Osteoblast (primary cell): ENCODE data around the gene CD44. TPM values are rescaled to one million over a fixed set of nuclear protein-coding genes. Genes with fewer than 3 reads are reported as not detected.
A peak's percentile ranks its signal among the peaks of the same experiment; 100 is the strongest.

Source experiments
- DNase-seq: peaks from one replicate; pipeline ENCODE4 v3.0.0; 2011; ENCODE audit warnings: low spot score, mixed read lengths; ENCODE audit not compliant: insufficient read length; ENCODE audit errors: missing footprints
- H2AFZ ChIP-seq: 2 replicates; pipeline ENCODE4 v1.6.0; 2011; ENCODE audit warnings: mild to moderate bottlenecking, low read length
- H3K27ac ChIP-seq: 2 replicates; pipeline ENCODE4 v1.5.1; 2011; ENCODE audit warnings: mild to moderate bottlenecking, low read depth, low read length, moderate library complexity
- H3K27me3 ChIP-seq: 2 replicates; pipeline ENCODE4 v1.6.0; 2012; ENCODE audit warnings: mild to moderate bottlenecking, control low read depth, inconsistent platforms, low read length, moderate library complexity; ENCODE audit not compliant: insufficient read depth
- H3K36me3 ChIP-seq: 2 replicates; pipeline ENCODE4 v1.5.1; 2011; ENCODE audit warnings: mild to moderate bottlenecking, low read length, control low read depth, moderate library complexity; ENCODE audit not compliant: insufficient read depth
- H3K4me1 ChIP-seq: 2 replicates; pipeline ENCODE4 v1.5.1; 2011; ENCODE audit warnings: mild to moderate bottlenecking, low read length, control low read depth, moderate library complexity; ENCODE audit not compliant: insufficient read depth
- H3K4me2 ChIP-seq: 2 replicates; pipeline ENCODE4 v1.6.0; 2011; ENCODE audit warnings: mild to moderate bottlenecking, low read length; ENCODE audit not compliant: insufficient read depth
- H3K4me3 ChIP-seq: fragments of 200-600 bp; sonication (generic); 3 replicates; pipeline ENCODE4 v1.5.1; 2012; ENCODE audit warnings: mild to moderate bottlenecking, low read length, inconsistent platforms; ENCODE audit not compliant: insufficient read depth
- H3K79me2 ChIP-seq: 2 replicates; pipeline ENCODE4 v1.6.0; 2012; ENCODE audit warnings: mild to moderate bottlenecking, low read length, control low read depth, inconsistent platforms; ENCODE audit not compliant: insufficient read depth
- H3K9me3 ChIP-seq: 2 replicates; pipeline ENCODE4 v1.5.1; 2011; ENCODE audit warnings: low read depth, low read length, control low read depth
- H4K20me1 ChIP-seq: 2 replicates; pipeline ENCODE4 v1.6.0; 2012; ENCODE audit warnings: mild to moderate bottlenecking, low read length, control low read depth; ENCODE audit not compliant: insufficient read depth
- CTCF ChIP-seq: IDR thresholded peaks from 2 replicates; pipeline ENCODE4 v1.5.1; 2011; ENCODE audit warnings: mild to moderate bottlenecking, low read depth, low read length, moderate library complexity; ENCODE audit errors: extremely low read depth
- total RNA-seq: library from RNA; depleted of rRNA; stranded (reverse); fragments of >200 nt; gene quantifications from 2 replicates; pipeline ENCODE4 v1.2.3, GENCODE V29; 2012

CD44 gene
- total RNA-seq, 1 donor: 238 TPM

GRCh38 chr11:35131886-35132285 lies 7.1 kb upstream of the CD44 start:
- peaks cover 3% of the 10 kb centered on the region for H3K4me1 ChIP-seq
- H2AFZ ChIP-seq: no peak overlapping the region
- H3K4me3 ChIP-seq: no peak overlapping the region
- H3K27ac ChIP-seq: no peak overlapping the region
- no peaks in the 10 kb centered on the region for H3K9me3 ChIP-seq
- H4K20me1 ChIP-seq: no peaks in the 10 kb centered on the region
- no peaks in the 10 kb centered on the region for H3K27me3 ChIP-seq
- no peak overlapping the region for H3K4me2 ChIP-seq
- no peaks in the 10 kb centered on the region for H3K36me3 ChIP-seq
- no peak for DNase-seq
- TF ChIP-seq CTCF: no peak
- H3K79me2 ChIP-seq: no peaks in the 10 kb centered on the region

GRCh38 chr11:35133656-35134055 lies 5.3 kb upstream of the CD44 start:
- H3K9me3 ChIP-seq: no peaks in the 10 kb centered on the region
- no peak overlapping the region for H2AFZ ChIP-seq
- no peak overlapping the region for H3K4me2 ChIP-seq
- DNase-seq: no peak
- H4K20me1 ChIP-seq: no peaks in the 10 kb centered on the region
- TF ChIP-seq CTCF: no peak
- H3K36me3 ChIP-seq: no peaks in the 10 kb centered on the region
- peaks cover 7% of the 10 kb centered on the region for H3K79me2 ChIP-seq
- H3K4me3 ChIP-seq: no peak overlapping the region
- H3K27me3 ChIP-seq: no peaks in the 10 kb centered on the region
- H3K27ac ChIP-seq: no peak overlapping the region
- peaks cover 12% of the 10 kb centered on the region for H3K4me1 ChIP-seq

DNA sequence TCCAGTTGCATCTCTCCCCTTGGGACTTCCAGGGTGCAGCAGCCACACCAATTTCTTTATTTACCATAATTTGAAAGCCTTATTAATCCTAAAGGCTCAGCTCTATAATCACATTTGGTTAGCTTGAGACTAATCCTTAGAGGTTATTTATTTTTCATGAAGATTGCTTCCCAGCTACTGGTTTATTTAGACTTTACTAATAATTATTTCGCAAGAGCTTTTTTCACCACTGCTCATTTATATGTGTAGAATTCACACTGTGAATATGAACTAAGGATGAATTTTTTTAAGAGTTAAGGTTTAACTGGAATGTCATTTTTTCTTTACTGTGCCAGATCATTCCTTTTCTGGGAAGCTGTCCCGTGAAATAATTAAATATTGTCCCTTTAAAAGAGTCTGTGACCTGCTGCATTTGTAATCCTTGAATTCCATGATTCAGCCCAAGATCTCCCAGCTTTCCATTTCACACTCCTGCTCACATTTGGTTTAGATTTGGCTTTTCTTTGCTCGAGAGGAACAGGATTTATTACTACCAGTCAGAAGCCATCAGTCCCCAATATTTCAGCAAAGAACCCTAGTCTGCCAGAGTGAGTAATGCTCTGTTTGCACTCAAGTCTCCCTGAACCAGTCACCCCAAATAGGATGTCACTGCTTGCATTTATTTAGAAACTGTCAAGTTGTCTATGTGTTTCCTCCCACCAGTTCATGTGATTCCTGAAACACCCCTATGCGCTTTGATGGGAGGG lies 4.4 kb upstream of the CD44 start:
- Histone ChIP-seq H3K36me3 (no peaks in the 10 kb centered on the region), H3K4me2 (no peak overlapping the region), H3K4me3 (no peak overlapping the region), H4K20me1 (no peaks in the 10 kb centered on the region), H3K79me2 (peaks cover 16% of the 10 kb centered on the region), H3K27me3 (no peaks in the 10 kb centered on the region), H3K27ac (no peak overlapping the region), H2AFZ (no peak overlapping the region), H3K9me3 (no peaks in the 10 kb centered on the region), H3K4me1 (peaks cover 12% of the 10 kb centered on the region)
- no peak for DNase-seq
- TF ChIP-seq CTCF: no peak

GRCh38 chr11:35135222-35135621 lies 3.7 kb upstream of the CD44 start:
- peaks cover 22% of the 10 kb centered on the region for H3K79me2 ChIP-seq
- peaks cover 12% of the 10 kb centered on the region for H3K4me1 ChIP-seq
- TF ChIP-seq CTCF: no peak
- H3K9me3 ChIP-seq: no peaks in the 10 kb centered on the region
- no peaks in the 10 kb centered on the region for H3K36me3 ChIP-seq
- no peak overlapping the region for H2AFZ ChIP-seq
- DNase-seq: peak; percentile 73
- H3K4me2 ChIP-seq: no peak overlapping the region
- no peaks in the 10 kb centered on the region for H3K27me3 ChIP-seq
- no peak overlapping the region for H3K4me3 ChIP-seq
- no peak overlapping the region for H3K27ac ChIP-seq
- peaks cover 5% of the 10 kb centered on the region for H4K20me1 ChIP-seq
